ENCODE results near the gene INCA1. TPM values are rescaled to one million over a fixed set of nuclear protein-coding genes. Genes with fewer than 3 reads are reported as not detected.

The INCA1 gene
- total RNA-seq, 1 experiment from 2014 or later, result 0.13 TPM

DNA sequence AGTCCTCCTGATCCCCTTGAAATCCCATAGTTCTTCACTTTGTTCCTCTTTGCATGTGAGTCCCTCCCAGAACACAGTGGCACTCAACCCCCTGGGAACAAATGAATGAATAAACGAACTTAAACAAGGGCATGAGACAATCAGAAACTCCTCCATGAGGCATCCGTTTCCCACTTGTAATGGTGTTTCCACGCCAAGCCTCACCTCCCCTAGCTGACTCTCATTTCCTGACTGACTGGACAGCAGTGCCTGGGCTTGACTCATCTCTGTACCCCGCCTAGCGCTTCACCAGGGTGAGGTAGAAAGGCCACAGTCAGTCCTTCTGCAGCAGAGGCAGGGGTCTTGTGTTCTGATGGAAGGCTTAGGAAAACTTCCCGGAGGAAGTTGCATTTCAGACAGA lies 14.6 kb upstream of the INCA1 start:
- no peak for DNase-seq (ENCODE audit: low spot score)

DNA sequence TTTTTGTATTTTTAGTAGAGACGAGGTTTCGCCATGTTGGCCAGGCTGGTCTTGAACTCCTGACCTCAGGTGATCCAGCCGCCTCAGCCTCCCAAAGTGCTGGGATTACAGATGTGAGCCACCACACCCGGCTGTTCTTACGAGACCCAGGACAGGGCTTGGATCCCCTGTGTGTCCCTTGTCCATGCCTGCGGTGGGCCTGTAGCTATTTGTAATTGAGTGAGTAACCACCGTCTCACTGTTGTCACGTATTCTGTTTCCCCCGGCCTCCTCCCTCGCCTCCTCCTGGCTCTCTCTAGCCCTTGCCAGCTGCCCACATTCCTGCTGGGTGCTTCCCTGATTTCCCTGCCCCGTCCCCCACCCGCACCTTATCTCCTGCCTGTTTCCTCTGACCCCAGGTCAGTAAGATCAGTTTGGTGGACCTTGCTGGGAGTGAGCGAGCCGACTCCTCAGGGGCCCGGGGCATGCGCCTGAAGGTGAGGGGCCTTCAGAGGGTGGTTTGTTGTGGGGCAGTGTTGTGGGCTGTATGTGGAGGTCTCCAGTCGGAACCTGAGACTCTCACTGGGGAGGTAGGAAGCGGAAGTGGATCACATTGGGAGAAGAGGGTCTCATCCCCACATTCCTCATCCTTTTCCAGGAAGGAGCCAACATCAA lies 6.0 kb upstream of the INCA1 start:
- no peak for DNase-seq (ENCODE audit: low spot score)

DNA sequence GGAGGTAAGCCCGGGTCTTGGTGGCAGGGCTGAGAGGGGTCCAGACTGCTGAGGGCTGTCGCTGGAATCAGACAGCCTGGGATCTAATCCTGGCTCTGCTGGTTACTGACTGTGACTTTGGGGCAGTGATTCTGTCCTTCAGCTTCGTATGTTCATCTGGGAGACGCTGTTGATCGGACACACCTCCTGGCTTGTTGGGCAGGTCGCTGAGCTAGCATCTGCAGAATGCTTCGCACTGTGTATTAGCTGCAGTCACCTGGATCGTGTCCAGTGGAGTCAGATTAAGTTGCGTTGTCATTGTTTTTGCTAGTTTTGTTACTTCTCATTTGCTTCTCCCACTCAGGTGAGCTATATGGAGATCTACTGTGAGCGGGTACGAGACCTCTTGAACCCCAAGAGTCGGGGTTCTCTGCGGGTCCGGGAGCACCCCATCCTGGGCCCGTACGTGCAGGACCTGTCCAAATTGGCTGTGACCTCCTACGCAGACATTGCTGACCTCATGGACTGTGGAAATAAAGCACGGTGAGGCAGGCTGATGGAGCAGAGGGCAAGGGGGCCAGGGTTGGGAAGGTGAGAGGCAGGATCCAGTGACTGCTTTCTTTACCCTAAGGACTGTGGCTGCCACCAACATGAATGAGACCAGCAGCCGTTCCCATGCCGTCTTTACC lies 4.9 kb upstream of the INCA1 start:
- no peak for DNase-seq (ENCODE audit: low spot score)

DNA sequence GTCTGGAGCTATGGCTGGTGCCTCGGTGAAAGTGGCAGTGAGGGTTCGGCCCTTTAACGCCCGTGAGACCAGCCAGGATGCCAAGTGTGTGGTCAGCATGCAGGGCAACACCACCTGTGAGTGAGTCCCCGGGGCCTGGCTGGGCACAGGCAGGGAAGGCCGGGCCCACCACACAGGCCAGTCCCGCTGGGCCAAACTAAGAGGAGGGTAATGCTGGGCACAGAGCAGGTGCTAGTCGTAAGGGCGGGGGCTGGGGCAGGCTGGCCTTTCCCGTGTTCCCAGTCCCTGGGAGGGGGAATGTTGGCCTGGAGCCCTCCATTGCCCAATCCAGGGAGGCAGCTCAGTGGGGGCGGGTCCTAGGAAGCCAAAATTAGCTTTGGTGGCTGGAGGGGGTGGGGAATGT lies 2.9 kb upstream of the INCA1 start:
- DNase-seq (ENCODE audit: low spot score), result no peak

DNA sequence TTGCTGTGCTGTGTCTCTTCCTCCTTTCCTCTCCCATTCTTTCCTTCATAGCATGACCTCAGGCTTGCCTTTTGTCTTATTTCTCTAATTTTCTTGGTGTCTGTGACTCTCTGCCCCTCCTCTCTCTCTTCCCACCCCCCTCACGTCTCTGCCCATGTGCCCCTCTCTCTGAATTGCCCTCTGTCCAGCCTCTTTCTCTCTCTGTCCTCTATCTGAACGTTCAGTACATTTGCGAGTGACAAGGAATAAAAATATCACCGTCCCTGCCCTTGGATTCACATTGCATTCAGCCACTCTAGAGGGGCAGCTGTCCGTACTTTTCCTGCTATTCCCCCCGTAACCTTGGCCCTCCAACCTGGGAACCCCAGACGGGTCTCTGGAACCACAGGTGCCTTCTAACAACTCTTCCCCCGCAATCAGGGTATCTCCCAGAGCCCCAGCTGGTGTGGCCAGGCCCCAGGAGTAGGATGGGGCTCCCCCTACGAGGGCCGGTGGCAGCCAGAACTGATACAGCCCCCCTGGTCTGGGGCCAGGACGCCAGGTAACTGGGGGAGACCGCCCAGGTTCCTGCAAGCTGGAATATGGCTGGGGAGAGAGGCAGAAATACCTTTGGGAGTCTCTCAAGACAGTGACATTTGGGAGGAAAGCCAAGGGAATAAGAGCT lies 2.2 kb upstream of the INCA1 start:
- no peak for DNase-seq (ENCODE audit: low spot score)

DNA sequence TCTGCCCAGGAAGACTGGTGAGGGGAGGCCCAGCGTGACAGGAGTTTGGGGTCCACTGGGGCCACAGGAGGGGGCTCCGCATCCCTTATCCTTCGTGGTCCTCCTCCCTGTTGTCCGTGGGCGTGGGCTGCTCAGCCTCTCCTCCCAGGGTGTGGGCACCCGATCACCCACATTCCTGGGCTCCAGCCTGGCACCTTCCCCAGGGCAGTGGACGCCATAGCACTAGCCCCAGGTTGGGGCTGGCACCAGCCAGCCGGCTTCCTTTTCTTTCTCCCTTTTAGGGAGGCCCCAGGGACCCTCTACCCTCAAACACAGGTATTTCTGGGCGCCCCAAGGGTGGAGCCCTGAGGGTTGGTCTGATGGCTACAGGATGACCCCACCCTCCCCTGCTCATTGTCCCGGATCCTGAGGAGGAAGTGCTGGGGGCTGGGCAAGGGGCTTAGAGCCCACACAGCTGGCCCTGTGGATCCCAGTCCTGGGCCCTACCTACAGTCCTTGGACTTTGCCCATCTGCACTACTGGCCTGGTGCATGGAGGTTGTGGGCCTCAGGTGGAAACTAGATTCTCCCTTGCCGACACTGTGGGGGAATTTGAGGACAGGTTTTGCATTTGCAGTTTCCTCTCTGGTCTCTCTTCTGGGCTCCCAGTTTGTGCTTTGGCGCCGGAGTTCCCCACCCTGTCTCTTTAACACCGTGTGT lies 1.6 kb upstream of the INCA1 start:
- peak; percentile 8 for DNase-seq (ENCODE audit: low spot score)

DNA sequence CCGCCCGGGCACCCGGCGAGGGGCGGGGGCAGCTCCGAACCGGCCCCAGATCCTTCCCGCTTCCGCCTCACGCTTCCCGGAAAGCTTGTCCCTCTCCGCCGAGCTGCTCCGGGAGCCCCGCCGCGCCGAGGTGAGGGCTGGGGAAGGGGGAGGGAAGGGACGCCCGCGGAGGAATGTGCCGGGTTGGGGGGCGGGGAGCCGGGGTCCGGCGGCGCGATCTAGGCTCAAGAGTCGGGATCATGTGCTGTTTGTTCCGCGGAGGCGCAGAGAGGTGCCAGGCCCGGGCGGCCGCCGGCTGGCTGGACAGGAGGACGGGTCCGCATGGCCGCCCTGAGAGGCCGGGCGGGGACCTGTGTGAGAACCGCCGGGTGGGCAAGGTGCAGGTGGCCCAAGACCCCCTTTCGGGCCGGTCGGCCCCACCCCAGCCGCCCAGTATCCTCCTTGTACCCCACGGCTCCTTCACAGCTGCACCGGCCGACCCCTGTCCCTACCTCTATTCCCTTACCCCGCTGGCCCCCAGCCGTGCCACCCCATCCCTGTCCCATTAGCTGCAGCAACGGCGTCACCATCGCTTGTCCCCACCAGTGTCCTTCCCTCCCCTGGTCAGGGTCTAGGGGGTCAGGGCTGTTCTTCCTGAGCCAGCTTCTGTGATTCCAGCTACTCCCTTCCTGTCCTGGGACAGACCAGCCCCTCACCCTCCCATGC lies 857 bp upstream of the INCA1 start:
- peak; percentile 21 for DNase-seq (ENCODE audit: low spot score)

DNA sequence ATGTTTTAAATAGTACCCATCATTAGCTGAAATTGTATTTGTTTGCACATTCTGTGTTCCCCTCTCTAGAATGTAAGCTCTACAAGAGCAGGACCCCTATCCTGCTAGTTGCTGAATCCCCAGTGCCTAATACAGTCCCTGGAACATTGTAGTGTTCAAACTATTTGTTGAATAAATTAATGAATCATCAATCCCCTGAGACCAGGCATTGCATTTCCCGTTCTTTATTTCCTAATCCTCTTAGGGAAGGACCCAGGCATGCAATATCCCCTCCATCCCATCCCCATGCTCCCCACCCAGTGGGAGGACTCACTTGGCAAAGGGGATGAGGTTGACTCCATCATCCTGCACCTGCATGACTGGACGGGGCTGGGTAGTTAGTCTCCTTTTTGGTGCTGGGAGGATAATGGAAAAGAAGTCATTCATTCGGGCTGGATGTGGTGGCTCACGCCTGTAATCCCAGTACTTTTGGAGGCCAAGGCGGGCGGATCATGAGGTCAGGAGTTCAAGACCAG lies 3.2 kb downstream of the INCA1 start:
- DNase-seq (ENCODE audit: low spot score), result no peak

DNA sequence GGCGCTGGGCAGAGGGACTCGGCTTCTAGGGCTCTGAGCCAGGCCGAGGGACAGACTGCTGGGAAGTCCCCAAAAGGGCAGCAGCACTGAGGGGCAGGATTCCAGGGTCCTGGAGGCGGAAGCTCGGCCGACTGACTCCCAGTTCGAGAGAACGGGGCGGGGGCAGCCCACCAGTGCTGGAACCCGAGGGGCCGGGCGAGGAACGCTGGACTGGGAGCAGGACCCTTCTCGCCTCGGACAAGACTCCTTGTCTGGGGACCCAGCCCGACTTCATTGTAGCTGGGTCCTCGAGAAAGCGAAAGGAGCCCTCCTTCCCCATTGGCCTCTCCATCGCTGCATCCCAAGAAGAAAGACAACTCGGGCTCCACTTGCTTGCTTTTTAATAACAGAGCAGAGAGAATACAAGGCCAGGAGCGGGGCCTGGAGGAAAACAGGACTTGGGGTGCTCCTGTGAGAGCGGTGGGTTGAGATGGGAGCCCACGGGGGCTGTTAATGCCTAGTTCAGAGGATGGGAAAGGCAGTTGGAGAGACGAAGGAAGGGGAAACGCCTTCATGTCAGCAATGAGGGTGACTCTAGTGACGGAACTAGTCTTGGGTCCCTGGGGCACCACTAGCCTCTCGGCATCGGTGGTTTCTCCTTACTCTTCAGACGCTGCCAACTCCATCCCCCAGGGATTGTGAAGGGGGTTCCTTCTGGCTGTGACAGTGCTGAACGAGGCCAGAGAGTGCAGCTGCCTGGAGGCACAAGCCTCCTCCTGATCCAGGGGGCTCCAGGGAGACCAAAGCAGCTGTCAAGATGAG lies 9.4 kb downstream of the INCA1 start:
- no peak for DNase-seq (ENCODE audit: low spot score)

DNA sequence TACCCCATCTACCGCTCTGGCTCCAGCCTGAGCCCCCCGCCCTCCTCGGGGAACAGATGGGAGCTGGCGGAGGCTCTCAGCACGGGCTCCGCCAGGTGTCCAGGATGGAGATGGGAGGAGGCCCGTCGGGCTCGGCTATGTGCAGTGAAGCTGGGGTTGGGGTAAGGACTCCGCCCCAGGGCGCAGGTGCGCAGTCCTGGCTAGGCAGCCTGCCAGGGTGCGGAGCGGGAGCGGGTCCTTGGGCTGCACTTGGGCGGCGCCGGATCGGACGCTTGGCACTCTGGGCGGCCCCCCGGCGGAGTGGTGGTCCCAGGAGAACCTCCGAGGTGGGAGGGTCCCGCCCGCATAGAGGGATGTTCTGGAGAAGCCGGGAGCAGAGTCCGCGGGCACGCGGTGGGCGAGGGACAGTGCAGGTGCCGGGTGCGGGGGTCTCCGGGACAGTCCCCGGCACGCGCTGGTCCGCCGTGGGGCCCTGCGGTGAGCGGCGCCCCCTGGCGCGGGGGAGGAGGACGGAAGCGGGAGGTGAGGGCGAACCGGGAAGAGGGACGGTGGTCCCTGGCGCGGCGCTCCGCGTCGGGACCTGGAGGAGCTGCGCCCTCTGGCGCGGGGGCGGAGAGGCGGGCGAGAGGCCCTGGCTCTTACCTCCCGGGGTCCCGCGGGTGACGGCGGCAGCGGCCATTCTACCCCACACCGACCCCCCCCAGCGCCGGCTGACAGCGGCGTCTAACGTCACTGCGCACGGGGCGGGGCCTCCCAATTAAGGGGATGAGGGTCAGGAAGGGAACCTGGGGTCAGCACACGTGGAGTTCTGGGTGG lies 10.2 kb downstream of the INCA1 start, which contains the start of gene CAMTA2:
Gene CAMTA2 (minus strand): TSS at position 725 of the 816 bp plus-strand sequence. CDS start 1,453 bp downstream, outside the sequence.
- peak; percentile 62 for DNase-seq (ENCODE audit: low spot score)

DNA sequence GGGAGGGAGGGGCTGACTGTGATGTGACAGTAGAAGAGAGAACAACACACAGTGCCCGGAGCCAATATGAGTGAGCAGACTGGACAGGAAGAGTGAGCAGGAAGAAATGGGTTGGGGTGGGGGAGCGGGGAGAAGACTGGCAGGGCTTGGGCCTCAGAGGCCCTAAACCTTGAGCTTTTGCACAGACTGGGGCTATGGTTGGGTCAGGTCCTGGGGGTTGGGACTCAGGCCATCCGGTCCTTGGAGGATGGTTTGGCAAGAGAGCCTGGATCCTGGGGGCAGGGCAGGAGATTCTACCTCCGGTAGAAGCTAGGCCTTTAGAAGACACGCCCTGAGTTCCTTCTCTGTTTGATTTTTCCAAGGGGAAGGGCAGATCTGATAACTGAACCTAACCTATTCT lies 10.9 kb downstream of the INCA1 start:
- peak; percentile 15 for DNase-seq (ENCODE audit: low spot score)

DNA sequence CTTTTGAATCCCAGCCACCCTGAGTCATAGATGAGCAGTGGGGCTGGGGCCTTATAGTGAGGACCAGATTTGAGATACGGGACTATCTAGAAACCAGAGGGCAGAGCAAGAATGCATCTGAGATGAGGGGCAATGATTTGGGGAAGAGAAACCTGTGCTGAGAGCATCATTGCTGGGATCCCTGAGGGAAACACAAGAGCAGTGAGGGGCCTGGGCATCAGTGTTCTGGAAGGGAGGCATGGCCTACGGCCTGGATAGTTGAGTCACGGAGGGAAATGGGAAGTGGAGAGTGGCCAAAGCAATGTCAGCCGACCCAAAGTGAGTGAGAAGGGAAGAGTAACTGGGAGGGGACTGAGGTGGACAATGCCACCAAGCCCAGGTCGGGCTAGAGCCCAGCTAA lies 15.0 kb downstream of the INCA1 start:
- DNase-seq (ENCODE audit: low spot score), result no peak

DNA sequence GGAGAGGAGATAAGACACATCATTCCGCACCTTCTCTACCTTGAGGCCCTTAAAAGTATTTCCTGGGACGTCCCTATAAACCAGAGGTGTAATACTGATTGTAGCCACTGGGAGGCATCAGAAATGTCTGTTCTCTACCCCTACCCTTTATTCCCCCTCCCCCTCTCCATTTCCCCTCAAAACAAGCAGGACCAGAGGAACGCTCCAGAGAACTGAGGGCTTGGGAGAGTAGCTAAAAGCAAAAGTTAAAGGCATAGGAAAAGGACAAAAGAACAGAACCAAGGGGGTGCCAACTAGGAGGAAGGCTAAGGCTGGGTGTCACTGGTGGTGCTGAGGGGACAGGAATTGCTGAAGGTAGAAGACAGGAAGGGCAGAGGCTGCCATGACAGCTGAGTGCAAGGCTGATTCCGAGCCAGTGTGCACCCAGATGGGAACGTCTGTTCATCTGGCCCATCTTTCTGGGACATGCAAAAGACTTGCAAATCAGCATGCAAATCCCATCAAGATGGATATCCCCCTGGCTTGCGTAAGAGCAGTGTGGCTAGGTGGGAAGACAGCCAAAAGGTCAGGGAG lies 16.6 kb downstream of the INCA1 start:
- peak; percentile 64 for DNase-seq (ENCODE audit: low spot score)

DNA sequence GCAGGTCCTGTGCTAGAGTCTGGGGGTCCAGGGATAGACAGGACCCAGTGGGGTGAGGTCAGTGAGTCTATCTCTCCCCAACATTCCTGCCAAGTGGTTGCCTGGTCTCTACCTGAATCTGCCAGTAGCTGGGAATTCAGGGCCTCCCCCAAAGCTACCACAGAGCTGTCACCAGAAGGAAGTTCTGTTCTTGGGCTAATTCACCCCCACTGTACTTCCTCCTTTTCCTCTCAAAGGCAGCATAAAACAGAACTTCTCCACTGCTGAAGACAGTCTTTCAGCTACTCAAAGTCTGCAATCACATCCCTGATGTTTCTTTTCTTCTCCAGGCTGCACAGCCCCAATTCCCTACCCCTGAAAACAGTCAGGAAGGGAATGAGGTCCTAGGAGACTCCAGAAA lies 18.6 kb downstream of the INCA1 start:
- DNase-seq (ENCODE audit: low spot score), result no peak

DNA sequence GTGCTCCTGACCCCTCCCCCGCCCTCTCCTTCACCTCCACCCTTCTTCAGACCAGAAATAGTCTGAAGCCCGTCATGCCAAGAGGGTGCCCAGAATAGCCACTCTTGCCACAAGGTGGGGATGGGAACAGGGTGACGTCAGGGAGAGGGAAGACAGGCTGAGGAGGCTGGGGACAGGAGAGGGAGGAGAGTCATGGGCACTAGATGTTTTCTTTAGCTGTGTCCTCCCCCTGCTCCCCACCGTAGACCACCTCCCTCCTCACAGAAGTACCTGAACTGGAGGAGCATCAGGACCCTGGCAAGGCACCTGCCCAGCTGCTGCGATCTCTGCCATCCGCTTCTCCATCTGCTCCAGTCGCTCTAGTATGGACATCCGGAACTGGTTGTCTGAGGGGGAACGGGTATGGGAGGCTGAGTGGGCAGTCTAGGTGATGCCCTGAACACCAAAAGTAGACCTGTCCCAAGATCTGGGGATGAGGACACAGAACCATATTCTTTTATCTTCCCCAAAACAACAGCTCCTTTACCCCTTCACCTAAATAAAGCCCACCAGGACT lies 23.1 kb downstream of the INCA1 start:
- no peak for DNase-seq (ENCODE audit: low spot score)

DNA sequence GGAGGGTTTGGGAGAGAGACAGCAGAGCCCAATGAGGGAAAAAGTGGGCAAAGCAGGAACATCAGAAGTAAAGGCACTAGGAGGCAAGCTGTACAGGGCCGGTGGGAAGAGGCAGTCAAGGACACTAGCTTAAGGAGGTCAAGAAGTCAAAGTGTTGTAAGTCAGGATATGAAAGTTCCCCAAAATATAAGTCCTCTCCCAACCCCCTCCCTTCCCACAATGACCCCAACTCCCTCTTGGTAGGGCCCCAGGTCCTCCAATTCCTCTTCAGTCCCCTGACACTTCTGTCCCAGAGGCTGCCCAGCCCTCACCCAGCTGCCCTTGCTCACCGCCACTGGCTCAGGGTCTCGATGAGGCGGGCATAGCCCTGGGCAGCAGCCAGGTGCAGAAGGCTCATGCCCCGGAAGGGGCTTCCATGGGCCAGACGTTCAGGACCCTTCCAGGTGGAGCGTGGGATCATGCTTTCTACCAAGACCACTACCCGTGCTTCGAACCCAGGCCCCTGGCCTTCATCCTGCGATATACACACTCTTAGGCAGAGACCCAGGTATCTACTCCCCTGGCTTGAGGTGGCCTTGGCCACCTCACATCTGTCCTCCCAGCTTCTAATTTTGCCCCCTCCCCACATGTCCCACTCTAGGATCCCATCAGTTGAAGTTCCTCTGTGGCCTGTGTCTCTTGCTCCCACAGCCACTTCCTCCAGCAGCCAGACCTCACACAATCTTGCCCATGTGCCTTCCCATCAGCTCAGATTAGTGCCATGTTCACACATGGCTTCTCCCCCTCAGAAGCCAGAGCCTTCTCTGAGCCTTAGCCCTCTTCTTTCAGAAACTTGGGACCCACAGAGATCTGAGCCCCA lies 23.8 kb downstream of the INCA1 start:
- no peak for DNase-seq (ENCODE audit: low spot score)

DNA sequence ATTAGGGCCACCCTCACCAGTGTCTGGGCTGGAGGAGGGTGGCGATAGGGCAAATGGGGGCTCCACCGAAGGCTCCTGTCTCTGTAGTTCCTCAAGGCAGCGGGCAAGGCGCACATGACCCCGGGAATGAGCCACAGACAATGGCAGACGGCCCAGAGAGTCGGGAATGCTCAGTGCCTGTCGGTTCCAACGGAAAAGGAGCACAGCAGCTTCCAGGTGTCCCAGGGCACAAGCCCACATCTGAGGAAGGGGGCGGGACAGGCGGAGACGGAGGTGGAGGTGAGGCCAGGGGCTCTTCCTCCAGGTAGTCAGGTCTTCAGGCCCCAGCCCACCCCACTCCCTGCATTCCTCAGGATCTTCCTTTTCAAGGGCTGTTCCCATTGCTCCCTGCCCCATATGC lies 24.6 kb downstream of the INCA1 start:
- no peak for DNase-seq (ENCODE audit: low spot score)

DNA sequence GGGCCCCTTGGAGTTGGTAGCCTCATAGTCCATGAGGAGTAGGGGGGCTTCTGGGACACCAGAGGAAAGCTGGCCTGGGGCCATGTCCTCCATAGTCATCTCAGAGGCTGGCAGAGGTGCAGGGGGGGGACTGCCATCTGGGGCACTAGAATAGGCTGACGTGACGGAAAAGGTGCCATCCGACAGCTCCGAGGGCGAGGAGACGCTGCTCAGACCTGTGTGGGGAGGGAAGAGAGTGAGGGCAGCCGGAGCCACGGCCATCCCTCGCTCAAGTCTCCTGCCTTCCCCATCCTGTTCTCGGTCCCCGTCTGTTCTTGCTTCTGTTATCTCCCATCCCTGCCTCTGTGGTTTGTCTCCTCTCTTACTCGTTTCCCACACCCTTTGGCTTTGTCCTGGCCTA lies 25.0 kb downstream of the INCA1 start:
- no peak for DNase-seq (ENCODE audit: low spot score)

Measured in HT-29 (cell line).